Daoy (cell line): Measurements from ENCODE around the gene INO80B. TPM values are rescaled to one million over a fixed set of nuclear protein-coding genes. Genes with fewer than 3 reads are reported as not detected.
"Not testable (repeated sequence)": the region's sequence is repeated elsewhere in the genome, so short reads cannot be mapped to it uniquely, and the experiment has no call there.

Source experiments
- DNase-seq: peaks from one replicate; pipeline ENCODE4 v3.0.0-alpha.2; 2015; ENCODE audit warnings: low read depth
- total RNA-seq: library from RNA; depleted of rRNA; stranded (reverse); fragments of >200 nt; shearing (Covaris generic); gene quantifications from 2 replicates; pipeline ENCODE4 v1.2.3, GENCODE V29; 2014

The INO80B gene
- total RNA-seq, 1 experiment from 2014 or later: 13.8 TPM

DNA sequence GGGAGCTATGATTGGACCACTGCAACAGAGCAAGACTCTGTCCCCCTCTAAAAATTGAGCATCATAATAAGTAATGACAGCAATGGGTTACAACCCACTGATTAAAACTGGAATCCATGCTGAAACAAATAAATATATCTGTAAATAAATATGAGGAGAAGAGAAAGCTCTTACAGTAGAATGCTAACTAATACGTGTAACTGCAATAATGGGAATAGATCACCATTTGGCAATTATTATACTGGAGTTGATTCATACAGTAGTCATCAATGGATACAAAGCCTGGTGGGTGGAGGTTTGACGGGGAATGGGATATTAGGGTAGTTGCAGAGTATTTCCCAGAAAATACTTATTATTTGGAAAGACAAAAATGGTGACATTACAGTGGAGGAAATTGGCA is 6.1 kb upstream of the INO80B start:
- DNase-seq: no peak

DNA sequence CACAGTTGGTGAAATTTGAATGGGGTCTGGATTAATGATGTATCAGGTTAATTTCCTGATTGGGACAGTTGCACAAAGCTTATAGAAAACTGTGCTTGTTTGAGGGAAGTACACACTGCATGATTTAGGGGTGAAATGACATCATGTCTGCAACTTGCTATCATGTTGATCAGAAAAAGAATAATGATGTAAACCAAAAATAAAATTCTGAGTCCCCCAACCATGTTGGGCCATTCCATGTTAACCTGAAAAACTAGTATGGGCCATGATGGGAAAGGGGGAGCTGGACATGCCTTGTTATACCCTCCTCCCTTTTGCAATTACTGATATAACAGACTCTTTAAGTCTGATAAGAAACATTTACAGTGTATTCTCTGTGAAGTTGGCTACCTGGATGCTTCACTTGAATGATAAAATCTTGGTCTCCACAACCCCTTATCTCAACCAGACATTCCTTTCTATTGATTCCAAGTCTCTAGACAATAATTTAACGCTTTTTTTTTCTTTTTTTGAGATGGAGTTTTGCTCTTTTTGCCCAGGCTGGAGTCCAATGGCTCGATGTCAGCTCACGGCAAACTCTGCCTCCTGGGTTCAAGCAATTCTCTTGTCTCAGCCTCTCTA is 4.2 kb upstream of the INO80B start:
- DNase-seq: no peak

DNA sequence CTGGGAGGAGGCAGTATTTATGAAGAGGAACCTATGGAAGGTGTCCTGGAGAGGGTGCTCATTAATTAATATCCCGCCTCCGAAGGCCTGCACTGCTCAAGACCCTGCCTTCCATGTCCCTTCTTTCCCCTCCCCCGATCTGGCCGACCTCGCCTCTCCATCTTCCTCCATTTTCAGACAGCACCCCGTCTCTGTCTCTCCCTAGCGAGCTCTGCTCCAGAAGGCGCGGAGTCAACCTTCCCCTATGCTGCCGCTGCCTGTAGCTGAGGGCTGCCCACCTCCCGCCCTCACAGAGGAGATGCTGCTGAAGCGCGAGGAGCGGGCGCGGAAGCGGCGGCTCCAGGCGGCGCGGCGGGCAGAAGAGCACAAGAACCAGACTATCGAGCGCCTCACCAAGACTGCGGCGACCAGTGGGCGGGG is 2.3 kb downstream of the INO80B start:
- DNase-seq: no peak

DNA sequence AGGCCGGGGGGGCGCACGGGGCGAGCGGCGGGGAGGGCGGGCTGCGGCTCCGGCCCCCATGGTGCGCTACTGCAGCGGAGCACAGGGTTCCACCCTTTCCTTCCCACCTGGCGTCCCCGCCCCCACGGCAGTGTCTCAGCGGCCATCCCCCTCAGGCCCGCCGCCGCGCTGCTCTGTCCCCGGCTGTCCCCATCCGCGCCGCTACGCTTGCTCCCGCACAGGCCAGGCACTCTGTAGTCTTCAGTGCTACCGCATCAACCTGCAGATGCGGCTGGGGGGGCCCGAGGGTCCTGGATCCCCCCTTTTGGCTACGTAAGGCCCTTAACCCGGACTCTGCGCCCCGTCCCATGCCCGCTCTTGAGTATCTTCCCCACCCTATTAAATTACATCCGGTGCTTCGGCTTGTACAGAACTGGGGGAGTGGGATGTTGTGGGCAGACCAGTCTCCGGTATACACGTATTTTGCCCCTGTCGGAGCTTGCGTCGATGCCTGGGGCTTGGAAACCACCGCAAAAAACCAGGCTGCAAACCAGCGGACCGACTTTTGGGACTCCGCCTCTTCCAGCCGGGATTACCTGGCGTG is 2.8 kb downstream of the INO80B start:
- DNase-seq: peak; percentile 73

DNA sequence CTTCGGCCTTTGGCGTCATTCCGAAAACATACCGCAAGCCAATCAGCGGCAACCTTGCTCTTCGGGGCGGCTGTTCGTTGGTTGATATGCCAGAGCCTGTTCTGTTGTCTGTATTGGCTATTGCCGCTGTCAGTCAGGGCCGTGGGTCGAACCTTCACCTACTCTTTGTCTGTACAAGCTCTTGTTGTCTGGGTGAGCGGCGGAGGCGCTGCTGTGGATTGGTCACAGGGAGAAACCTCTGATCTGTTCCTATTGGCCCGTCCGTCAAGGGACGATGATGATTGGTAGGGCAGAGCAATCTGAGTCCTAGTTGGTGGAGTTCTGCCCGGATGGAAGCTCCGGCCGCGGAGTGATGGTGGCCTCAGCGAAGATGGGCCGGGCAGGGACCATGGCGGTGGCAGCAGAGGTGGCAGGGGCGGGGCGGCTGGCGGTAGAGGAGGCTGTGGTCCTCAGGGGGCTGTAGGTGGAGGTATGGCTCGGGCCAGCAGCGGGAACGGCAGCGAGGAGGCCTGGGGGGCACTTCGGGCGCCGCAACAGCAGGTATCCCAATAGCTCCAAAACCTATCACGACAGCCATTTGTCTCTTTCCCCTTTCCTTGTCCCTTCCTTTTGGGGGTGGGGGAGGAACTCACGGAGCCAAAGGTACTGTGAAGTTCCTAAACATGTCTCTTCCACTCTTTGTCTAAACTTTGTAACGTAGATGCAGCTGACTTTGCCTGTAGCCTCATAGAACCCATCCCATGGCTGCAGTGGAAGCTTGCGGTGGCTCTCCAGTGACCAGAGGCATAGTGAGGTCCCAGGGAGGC is 3.4 kb downstream of the INO80B start, which contains the start of gene WBP1:
TSS of gene WBP1 (plus strand) at position 307 of the 806 bp plus-strand sequence. CDS start at position 472, 165 bp downstream.
- DNase-seq: peak; percentile 100

DNA sequence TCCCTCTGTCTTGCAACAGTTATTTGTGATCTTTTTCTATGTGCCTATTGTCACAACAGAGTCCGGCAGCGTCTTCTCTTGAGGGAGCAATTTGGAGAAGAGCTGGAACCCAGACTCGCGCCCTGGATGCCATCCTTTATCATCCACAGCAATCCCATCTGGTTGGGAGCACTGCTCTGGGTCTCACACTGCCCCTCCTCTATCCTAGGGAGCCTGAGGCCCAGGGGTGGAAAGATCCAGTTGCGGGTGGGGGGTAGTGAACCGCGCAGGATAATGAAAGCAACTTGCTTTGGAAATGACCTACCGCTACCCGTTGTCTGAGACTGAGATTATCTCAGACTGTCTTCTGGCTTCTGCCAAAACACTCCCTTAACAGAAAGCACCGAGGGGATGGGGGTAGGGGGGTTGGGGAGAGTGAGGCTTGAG is 4.1 kb downstream of the INO80B start:
- no peak for DNase-seq

DNA sequence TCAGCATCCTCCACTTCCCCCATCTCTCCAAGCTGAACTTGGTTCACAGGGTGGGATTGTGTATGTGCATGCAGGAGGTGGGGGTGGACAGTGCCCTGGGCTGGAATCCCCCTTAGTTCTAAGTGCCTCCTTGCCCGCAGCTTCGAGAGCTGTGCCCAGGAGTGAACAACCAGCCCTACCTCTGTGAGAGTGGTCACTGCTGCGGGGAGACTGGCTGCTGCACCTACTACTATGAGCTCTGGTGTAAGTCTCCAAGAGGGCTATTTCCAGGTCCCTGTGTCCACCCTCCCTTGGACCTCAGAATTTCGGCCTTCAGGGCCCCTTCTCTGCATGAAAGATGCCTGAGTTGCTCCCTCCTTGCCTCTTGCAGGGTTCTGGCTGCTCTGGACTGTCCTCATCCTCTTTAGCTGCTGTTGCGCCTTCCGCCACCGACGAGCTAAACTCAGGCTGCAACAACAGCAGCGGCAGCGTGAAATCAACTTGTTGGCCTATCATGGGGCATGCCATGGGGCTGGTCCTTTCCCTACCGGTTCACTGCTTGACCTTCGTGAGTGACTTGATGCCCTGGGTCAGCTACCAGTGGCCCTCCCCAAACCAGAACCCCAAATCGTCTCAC is 4.7 kb downstream of the INO80B start:
- not testable (repeated sequence) for DNase-seq

DNA sequence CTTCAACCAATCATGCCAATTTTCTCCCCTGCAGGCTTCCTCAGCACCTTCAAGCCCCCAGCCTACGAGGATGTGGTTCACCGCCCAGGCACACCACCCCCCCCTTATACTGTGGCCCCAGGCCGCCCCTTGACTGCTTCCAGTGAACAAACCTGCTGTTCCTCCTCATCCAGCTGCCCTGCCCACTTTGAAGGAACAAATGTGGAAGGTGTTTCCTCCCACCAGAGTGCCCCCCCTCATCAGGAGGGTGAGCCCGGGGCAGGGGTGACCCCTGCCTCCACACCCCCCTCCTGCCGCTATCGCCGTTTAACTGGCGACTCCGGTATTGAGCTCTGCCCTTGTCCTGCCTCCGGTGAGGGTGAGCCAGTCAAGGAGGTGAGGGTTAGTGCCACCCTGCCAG is 5.3 kb downstream of the INO80B start:
- not testable (repeated sequence) for DNase-seq

DNA sequence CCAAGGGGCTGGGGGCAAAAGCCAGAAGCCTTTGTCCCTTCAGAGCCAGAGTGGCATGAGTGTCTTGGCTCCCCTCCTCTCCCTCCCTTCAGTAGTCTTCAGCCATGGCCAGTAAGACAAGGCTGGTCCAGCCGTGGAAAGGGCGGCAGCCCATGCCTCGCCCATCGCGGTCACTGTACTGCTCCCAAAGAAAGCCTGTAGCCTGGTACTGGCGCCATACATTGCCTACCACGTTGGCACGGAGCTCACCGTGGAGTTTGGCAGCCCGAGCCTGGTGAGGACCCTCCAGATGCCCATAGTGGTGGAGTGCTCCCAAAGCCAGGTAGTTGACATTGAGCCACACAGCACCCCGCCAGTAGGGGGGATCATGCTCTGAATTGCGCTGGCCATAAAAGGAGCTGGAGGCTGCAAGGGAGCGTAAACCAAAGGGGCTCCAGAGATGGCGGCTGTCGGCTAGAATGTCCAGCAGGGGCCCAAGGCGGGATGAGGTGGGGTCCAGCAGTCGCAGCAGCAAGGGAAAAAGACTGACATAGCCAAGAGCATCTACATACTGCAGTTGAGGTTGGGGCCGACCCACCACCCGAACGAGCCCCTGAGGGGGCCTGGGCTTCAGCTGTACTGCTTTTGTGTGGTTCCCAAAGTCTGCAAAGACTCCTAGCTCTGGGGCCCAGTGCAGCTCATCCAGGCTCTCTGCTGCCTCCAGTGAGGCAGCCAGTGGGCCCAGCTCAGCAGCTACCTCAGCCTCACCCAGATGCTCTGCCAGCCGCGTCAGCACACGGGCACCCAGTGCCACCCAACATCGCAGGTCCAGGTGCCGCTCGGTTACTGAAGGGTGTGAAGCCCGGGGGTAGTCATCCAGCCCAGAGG is 6.5 kb downstream of the INO80B start:
- no peak for DNase-seq

DNA sequence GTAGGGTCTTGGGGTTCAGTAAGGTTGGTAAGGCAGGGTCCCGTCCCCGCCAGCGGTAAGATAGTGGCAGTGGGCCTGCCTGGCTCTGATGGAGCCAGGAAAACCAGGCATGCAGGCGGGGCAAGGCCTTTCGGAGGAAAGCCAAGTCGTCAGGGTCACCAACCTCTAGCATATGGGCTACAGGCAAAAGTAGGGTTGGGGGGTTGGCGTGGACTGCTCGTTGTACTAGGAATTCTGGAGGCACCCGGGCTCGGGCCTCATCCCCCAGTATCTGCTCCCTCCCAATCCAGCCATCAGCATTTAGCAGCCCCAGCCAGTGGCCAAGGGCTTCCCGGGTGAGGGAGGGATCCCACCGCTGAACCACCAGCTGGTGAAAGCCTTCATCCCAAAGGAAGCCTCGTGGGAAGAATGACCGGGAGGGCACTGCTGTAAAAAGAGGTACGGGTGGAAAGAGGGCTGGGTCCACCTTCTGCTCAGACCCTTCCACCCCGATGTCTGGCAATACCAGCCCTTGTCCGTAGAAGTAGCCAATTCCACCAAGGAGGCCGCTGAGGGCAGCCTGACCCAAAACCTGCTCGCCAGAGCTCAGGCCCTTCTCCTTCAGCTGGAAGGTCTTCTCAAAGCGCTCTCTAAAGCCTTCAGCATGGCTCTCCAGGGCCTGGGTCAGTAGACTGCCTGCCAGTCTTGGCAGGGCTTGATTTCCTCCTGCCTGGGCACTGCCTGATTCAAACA is 7.3 kb downstream of the INO80B start:
- no peak for DNase-seq

DNA sequence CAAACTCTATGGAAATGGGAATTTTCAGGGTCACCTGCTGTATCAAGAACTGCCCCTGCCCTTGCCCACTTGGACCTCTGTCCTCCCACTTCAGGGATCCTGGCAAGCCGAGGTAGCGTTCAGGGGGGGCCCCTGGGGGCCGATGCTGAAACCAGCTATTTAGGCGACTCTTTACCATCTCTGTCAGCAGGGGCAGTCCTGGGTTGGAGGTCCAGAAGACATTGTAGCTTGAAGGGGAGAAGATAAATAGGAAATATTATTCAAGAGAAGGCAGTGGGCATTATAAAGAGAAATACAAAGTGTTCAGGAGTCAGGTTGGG is 7.9 kb downstream of the INO80B start:
- DNase-seq: no peak

DNA sequence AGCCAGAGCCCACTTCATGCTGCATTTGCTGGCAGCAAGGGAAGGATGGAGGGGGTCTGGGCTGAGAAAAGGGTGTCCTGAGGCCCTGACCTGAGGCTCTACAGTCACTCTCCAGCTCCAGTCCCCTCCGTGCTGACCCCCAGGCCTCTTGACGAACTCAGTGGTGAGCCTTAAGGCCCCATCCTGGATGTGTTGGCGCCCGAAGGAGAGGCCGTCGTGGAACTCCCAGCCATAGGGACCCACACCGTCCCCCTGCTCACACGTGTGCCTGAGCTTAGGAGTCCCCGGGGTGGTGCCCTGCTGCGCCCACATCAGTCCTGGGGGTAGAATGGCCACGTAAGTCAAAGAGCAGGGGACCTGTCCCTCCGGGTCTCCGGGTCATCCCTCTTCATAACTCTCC is 9.5 kb downstream of the INO80B start:
- no peak for DNase-seq

DNA sequence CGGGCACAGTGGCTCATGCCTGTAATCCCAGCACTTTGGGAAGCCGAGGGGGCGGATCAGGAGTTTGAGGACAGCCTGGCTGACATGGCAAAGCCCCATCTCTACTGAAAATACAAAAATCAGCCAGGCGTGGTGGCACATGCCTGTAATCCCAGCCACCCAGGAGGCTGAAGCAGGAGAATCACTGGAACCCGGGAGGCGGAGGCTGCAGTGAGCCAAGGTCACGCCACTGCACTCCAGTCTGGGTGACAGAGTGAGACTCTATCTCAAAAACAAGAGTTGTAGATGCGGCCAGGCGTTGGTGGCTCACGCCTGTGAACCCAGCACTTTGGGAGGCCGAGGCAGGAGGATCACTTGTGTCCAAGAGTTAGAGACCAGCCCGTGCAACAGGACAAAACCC is 15.9 kb downstream of the INO80B start:
- DNase-seq: not testable (repeated sequence)

DNA sequence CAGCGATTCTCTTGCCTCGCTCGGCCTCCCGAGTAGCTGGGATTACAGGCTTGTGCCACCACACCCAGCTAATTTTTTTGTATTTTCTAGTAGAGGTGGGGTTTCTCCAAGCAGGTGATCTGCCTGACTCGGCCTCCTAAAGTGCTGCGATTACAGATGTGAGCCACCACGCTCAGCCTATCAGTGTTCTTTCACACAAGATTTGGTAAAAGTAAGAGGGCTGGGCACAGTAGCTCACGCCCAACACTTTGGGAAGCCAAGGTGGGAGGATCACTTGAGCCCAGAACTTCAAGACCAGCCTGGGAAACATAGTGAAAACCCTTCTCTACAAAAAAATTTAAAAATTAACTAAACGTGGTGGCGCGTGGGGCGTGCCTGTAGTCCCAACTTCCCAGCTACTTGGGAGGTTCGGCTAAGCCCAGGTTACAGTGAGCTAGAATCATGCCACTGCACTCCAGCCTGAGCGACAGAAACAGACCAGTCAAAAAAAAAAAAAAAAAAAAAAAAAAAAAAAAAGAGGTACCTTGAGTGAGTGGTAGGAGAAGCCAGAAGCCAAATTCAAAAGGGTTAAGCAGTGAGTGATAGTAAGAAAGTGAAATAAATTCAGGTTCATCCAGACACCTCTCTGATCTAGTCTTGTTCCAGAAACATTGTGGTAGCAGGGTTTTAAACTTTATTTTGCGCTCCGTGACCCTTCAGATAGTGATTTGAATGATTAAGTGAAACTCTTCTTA is 16.6 kb downstream of the INO80B start:
- no peak for DNase-seq

DNA sequence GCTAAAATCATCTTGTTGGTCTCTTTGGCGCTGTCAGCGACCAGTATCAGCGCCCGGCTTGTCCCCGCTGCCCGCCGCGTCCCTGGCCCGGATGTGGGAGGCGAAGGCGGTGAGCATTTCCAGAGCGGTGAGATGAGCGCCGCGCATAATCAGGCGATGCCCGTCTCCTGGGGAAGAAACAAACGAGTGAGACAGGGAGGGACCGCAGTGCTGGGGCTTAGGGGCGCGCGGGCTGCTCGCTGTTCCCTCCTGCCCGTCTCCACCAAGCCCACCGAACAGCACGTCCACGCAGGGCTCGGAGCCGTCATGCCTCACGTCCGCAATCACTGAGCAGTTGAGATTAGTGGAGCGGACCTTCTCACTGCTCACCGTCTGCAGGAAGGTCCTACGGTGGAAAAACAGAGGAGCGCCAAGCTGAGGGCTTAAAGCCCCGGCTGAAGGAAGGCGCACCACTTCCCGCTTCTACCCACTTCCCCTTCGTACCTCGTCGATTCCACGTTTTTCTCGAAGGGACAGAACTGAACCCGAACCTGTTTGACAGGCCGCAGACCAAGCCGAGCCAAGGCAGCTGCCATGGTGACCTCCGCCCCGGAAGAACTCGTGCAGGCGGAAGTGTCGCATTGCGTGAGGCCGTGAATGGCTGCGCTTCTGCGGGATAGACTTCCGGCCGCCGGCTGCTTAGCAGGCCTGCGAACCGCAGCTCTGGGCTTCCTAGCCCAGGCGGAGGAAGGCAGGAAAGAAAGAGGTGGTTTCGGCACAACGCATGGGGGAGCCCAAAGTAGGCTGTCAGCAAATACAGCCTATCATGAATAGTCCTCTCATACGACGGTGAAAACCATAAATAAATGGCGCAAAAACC is 17.4 kb downstream of the INO80B start, which contains the start of gene MRPL53:
TSS of gene MRPL53 (minus strand) at position 595 of the 859 bp plus-strand sequence. CDS start at position 575, 20 bp downstream.
- DNase-seq: peak; percentile 97

DNA sequence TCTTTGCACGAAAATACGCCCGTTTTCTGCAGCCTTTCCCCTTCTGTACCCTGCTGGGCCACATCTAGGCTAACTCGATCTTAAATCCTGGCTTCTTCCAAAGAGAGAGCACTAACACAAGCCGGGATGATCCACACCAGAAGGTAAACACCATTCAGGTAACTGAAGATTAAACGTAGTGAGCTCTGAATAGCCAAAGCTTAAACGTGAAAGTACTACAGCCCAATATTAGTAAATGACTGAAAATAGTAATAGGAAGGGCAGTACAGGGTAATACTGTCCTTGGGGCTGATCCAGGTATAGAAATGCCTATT is 18.0 kb downstream of the INO80B start:
- DNase-seq: no peak

DNA sequence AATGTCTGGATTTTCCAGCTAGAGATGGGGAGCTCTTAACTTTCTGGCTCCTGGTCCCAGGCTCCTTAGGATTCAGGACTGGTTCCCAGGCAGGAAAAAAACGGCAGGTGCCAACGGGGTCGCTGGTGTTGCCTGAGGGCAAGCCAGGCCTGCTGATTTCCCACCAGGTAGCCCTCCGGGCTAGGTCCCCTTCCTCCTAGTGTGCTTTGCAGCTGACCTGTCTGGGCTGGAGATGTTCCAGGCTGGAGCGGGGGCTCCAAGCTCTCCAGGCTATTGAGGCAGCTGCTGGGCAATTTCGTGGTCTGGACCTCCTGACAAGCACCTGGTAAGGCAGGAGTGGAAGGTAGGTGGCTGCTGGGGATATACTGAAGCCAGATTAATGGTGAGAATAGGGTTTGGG is 19.6 kb downstream of the INO80B start:
- no peak for DNase-seq

DNA sequence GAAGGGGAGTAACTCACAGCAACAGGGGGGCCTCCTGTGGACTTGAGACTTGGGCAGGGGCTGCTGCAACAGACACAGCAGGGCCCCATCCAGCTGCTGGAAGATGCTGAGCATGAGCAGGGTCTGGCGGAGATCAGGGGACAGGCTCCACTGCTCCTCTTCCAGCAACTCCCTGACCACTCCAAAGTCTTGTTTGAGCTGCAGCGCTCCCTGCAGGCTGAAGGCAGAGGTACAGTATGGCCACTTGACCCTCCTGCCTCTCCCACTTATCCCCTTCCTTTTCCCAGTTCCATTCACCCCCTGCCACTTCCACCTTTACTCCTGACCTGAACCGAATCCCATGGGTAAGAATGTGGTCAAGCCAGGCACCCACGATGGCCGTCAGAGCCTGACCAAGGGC is 20.0 kb downstream of the INO80B start:
- DNase-seq: no peak

DNA sequence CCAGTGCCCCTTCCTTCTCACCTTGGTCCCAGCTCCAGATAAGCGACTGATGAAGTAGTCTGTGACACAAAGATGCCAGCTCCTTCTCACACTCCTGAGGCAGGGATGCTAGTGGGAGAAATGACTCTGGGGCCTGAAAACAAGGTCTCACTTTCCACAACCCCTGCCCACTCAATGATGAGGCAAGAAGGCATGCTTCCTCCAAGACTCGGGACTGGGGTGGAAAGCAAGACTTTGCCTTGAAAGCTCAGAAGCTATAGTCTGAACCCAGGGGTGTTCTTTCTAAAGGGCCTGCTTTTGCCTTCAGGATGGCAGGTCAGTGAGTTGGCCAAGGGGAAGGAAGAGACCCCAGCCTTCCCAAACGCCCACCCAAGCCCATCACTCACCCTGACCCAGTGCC is 26.5 kb downstream of the INO80B start:
- DNase-seq: no peak
